DOHH2 (cell line): ENCODE data around the gene DPP6.

ENCODE experiments used
- H3F3A ChIP-seq: fragments of 200-600 bp; sonication (generic), shearing (Covaris generic); 2 replicates; pipeline ENCODE4 v1.6.0; 2016; ENCODE audit warnings: antibody characterized with exemption, mild to moderate bottlenecking; ENCODE audit not compliant: control insufficient read depth, insufficient read depth
- H3K27ac ChIP-seq: fragments of 200-600 bp; sonication (generic); 2 replicates; pipeline ENCODE4 v1.5.1; 2014; ENCODE audit warnings: low read depth, mild to moderate bottlenecking, low read length, moderate library complexity
- H3K27me3 ChIP-seq: fragments of 200-600 bp; sonication (generic); 2 replicates; pipeline ENCODE4 v1.6.1; 2014; ENCODE audit warnings: mild to moderate bottlenecking, low read length, mixed read lengths; ENCODE audit not compliant: control insufficient read depth
- H3K36me3 ChIP-seq: fragments of 200-600 bp; sonication (generic); 2 replicates; pipeline ENCODE4 v1.6.1; 2014; ENCODE audit warnings: mild to moderate bottlenecking, low read length, moderate library complexity, mixed read lengths; ENCODE audit not compliant: control insufficient read depth
- H3K4me1 ChIP-seq: fragments of 200-600 bp; sonication (generic); 2 replicates; pipeline ENCODE4 v1.6.1; 2014; ENCODE audit warnings: mild to moderate bottlenecking, low read length, mixed read lengths; ENCODE audit not compliant: control insufficient read depth
- H3K4me2 ChIP-seq: fragments of 200-600 bp; sonication (generic); 2 replicates; pipeline ENCODE4 v1.6.0; 2014; ENCODE audit warnings: mild to moderate bottlenecking, low read length, moderate library complexity
- H3K4me3 ChIP-seq: fragments of 200-600 bp; sonication (generic); 2 replicates; pipeline ENCODE4 v1.5.1; 2014; ENCODE audit warnings: mild to moderate bottlenecking, low read length, mixed read lengths
- H3K79me2 ChIP-seq: fragments of 200-600 bp; sonication (generic); 2 replicates; pipeline ENCODE4 v1.6.1; 2014; ENCODE audit warnings: mild to moderate bottlenecking, low read length, mixed read lengths; ENCODE audit not compliant: control insufficient read depth
- H3K9me2 ChIP-seq: fragments of 200-600 bp; sonication (generic); replicated peaks from 2 replicates; pipeline ENCODE4 v1.6.1; 2014; ENCODE audit warnings: mild to moderate bottlenecking, low read length, mixed read lengths; ENCODE audit not compliant: control insufficient read depth
- H3K9me3 ChIP-seq: fragments of 200-600 bp; sonication (generic); 2 replicates; pipeline ENCODE4 v1.6.1; 2014; ENCODE audit warnings: antibody characterized with exemption, low read length, mixed read lengths; ENCODE audit not compliant: control insufficient read depth, insufficient read depth
- H4K20me1 ChIP-seq: fragments of 200-600 bp; sonication (generic); 2 replicates; pipeline ENCODE4 v1.6.0; 2014; ENCODE audit warnings: low read depth, mild to moderate bottlenecking, antibody characterized with exemption, low read length, moderate library complexity; ENCODE audit not compliant: control insufficient read depth, insufficient read depth
- EZH2phosphoT487 ChIP-seq: fragments of 200-600 bp; sonication (generic); IDR thresholded peaks from 2 replicates; pipeline ENCODE4 v1.6.1; 2017; ENCODE audit warnings: borderline replicate concordance, mild to moderate bottlenecking, antibody characterized with exemption, low read length, moderate library complexity, mixed read lengths
- TF ChIP-seq, protein P1 (sequence below): fragments of 200-600 bp; sonication (generic); IDR thresholded peaks from one replicate; pipeline ENCODE4 v1.5.1; 2014; ENCODE audit warnings: antibody characterized with exemption, mild to moderate bottlenecking, low read depth, low read length; ENCODE audit not compliant: poor library complexity, severe bottlenecking

Gene DPP6

GRCh38 chr7:154424350-154424749 lies 372.2 kb downstream of the DPP6 start:
- no peaks in the 10 kb centered on the region for H3K9me2 ChIP-seq
- no peaks in the 10 kb centered on the region for H3K36me3 ChIP-seq
- H3K4me2 ChIP-seq, result no peak overlapping the region
- H3K79me2 ChIP-seq, result no peaks in the 10 kb centered on the region
- no peak overlapping the region for H3K27ac ChIP-seq
- H3F3A ChIP-seq, result no peaks in the 10 kb centered on the region
- H3K4me3 ChIP-seq, result no peak overlapping the region
- no peaks in the 10 kb centered on the region for H4K20me1 ChIP-seq
- H3K9me3 ChIP-seq, result no peaks in the 10 kb centered on the region
- H3K4me1 ChIP-seq, result no peaks in the 10 kb centered on the region
- H3K27me3 ChIP-seq, result no peaks in the 10 kb centered on the region
- TF ChIP-seq, protein P1, sequence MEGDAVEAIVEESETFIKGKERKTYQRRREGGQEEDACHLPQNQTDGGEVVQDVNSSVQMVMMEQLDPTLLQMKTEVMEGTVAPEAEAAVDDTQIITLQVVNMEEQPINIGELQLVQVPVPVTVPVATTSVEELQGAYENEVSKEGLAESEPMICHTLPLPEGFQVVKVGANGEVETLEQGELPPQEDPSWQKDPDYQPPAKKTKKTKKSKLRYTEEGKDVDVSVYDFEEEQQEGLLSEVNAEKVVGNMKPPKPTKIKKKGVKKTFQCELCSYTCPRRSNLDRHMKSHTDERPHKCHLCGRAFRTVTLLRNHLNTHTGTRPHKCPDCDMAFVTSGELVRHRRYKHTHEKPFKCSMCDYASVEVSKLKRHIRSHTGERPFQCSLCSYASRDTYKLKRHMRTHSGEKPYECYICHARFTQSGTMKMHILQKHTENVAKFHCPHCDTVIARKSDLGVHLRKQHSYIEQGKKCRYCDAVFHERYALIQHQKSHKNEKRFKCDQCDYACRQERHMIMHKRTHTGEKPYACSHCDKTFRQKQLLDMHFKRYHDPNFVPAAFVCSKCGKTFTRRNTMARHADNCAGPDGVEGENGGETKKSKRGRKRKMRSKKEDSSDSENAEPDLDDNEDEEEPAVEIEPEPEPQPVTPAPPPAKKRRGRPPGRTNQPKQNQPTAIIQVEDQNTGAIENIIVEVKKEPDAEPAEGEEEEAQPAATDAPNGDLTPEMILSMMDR, result no peak
- TF ChIP-seq EZH2phosphoT487, result no peak

GRCh38 chr7:154425271-154425670 lies 373.1 kb downstream of the DPP6 start:
- Histone ChIP-seq H3F3A (no peaks in the 10 kb centered on the region), H3K36me3 (no peaks in the 10 kb centered on the region), H3K79me2 (no peaks in the 10 kb centered on the region), H3K4me1 (no peaks in the 10 kb centered on the region), H3K27me3 (no peaks in the 10 kb centered on the region), H3K9me2 (no peaks in the 10 kb centered on the region), H4K20me1 (no peaks in the 10 kb centered on the region), H3K9me3 (no peaks in the 10 kb centered on the region; the same call in 1 of the 2 replicates), H3K27ac (no peak overlapping the region), H3K4me2 (no peak overlapping the region), H3K4me3 (no peak overlapping the region)
- TF ChIP-seq EZH2phosphoT487, result no peak
- TF ChIP-seq, protein P1, result no peak

GRCh38 chr7:154426778-154427177 lies 374.6 kb downstream of the DPP6 start:
- Histone ChIP-seq H3K27ac (no peak overlapping the region), H3K4me1 (no peaks in the 10 kb centered on the region), H3K9me3 (no peaks in the 10 kb centered on the region; the same call in 1 of the 2 replicates), H3K27me3 (no peaks in the 10 kb centered on the region), H3K9me2 (no peaks in the 10 kb centered on the region), H4K20me1 (no peaks in the 10 kb centered on the region), H3F3A (no peaks in the 10 kb centered on the region), H3K4me3 (no peak overlapping the region), H3K79me2 (no peaks in the 10 kb centered on the region), H3K4me2 (no peak overlapping the region), H3K36me3 (no peaks in the 10 kb centered on the region)
- TF ChIP-seq EZH2phosphoT487, result no peak
- TF ChIP-seq, protein P1, result no peak
